CD4-positive, alpha-beta T cell treated with Interferon gamma for 1 hour (primary cell): ENCODE data around the gene HMCN2.

Source experiments
- DNase-seq: peaks from one replicate; pipeline ENCODE4 v3.0.0-alpha.2; 2020

The HMCN2 gene

DNA sequence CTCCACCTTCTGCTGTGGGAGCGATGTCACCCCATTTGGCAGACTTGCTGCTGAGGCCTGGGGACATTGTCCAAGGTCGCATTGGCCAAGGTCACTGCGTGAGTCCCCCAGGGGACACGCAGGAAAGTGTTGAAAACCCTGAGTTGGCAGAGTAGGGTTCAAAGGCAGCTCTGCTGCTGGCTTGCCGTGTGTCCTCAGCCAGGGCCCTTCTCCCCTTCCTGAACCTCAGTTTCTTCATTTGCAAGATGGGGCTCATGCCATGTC lies 193.2 kb downstream of the HMCN2 start:
- DNase-seq = no peak

DNA sequence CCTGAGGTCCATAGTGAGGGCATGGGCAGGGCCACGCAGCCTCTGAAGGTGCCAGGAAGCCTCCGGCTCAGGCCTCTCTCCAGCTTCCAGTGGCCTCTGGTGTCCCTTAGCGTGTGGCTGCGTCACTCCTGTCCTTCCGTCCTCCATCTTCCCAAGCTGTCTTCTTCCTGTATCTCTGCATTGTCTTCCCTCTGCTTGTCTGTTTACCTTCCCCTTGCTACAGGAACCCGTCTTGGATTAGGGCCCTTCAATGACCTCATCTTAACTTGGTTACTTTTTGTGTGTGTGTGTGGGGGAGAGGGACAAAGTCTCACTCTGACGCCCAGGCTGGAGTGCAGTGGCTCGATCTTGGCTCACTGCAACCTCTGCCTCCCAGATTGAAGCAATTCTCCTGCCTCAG lies 193.6 kb downstream of the HMCN2 start:
- DNase-seq = no peak

DNA sequence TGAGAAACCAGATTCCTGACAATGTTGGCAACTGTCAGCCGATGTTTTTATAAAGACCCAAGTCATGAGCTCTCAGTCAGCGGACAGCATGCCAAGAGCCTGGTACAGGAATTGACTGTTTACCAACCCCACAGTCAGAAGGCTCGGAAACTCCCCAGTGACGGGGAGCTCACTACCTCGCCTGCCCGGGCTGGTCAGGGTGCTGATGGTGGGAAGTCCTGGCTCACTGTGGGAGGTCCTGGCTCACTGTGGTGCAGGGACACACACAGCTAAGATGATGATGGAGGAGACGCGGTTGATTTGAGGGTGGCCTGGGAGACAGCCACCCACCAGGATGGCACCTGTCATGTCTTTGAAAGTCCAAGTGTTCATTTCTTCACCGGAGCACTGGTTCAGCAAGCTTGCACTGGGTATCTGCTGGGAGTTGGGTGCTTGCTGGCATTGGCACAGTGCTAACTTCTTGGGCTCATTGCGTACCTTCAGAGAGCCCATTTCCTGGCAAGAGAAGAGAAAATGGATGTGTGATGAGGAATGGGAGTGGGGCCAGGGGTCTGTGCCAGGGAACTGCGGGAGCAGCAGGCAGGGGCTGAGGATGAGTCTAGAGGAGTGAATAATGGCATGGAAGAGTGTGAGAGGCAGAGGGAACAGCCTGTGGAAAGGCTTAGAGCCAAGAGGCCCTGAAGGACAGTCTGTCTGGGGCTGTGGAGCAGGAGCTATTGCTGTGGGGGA lies 194.5 kb downstream of the HMCN2 start:
- no peak for DNase-seq

DNA sequence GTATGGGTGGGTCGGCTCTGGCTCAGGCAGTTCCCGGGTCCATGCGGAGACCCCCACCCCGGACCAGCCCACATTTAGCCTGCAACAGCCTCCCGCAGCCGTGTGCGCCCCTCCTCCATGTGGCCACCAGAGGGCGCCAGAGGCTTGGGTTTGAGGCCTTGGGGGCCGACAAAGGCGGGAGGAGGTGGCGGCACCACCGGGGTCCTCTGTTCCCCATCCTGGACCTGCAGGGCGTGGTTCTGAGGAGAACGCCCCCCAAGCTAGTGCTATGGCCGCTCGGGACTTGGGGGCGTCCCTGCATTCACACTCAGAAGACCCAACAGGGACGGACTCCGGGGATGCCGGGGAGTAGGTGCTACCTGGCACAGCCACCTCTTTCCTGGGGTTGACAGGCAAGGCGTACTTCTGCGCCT lies 195.7 kb downstream of the HMCN2 start:
- peak; percentile 48 for DNase-seq

DNA sequence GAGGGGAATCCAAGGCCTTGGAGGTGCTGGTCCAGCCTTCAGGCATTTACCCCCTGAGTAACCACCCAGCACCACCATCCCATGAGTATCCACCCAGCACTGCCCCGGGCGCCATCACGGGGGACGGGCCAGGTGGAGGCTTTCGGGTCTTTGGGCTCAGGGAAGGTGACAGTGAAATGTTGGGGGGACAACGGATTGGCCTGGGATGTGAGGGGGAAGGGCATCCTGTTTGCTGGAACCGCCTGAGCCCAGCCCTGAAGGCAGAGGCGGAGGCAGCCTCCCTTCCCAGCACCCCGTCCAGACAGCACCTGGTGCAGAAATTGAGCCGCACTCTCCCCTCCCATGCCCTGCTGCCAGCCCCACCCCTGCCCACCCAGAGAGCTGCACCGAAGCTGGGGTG lies 196.2 kb downstream of the HMCN2 start:
- no peak for DNase-seq

DNA sequence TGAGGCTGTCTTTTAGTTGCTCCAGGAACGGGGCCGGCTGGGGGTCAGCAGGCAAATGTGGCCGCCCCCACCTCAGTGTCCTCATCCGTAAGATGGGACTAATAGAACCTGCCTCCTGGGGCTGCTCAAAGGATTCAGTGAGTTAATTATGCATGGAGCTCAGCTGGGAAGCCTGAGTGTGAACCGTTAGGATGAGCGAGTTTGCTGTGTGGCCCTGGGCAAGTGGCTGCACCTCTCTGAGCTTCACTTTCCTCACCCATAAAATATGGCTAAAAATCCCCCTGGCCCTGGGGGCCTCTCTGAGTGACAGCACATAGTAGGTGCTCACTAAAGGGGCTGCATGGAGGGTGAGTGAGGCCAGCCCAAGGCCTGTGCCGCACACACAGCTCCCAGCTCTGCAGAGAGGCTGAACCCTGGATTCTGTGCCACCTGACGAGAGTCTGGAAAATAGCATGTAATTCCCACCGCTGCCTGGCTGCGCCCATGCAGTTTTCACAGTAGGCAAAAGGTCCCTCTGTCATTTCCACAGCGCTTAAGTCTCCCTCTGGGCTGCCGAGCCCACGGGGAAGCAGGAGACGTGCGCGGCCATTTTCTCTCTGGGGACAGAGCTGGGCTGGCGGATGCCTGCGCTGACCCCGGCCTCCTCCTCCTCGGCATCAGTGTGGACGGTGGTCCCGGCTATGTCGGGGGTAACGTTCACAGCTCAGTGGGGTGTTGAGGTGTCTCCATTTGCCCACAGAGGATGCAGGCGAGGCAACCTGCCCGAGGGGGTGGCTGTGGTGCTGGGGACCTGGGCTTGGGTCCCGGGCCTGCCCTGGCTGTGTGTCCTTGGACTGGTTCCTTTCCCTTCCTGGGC lies 197.4 kb downstream of the HMCN2 start:
- no peak for DNase-seq

DNA sequence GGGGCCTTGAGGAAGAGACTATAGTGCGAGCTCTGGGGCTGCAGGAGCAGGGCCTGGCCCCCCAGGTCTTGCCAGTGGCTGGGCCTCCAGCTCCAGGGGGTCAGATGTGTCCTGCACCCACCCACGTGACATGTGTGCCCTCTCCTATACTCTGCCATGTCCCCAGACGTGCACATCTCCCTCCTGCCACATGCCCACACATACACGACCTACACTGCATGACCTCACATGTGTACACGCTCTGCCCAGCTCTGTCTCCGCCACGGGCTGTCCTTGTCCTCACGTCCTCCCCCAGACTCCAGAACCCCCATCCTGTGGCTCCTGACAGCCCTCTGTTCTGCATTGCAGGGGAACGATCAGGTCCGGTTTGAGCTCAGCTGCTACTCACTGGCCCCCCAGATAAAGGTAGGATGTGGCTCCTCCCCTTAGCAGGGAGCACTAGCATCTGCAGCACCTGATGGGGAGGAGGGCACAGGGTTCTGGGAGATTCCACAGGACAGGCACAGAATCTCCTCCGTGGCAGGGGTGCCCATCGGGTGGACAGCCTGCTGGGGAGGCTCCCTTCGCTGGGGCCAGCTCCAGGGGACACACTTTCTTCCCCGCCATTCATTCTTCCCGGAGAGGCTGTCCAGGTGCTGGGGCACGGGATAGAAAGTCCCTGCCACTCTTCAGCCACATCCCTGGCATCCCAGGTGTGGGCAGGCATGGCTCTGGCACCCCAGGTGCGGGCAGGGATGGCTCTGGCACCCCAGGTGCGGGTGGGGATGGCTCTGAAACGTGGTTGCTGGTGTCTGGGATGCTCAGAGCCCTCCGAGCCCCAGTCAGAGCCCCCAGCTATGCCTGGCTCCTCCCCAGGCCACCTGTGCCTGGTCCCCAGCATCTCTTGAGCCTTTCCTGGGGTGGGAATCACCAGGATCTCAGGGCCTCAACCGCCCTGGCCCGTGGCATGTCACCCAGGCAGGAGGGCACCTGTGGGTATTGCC lies 198.5 kb downstream of the HMCN2 start:
- no peak for DNase-seq

DNA sequence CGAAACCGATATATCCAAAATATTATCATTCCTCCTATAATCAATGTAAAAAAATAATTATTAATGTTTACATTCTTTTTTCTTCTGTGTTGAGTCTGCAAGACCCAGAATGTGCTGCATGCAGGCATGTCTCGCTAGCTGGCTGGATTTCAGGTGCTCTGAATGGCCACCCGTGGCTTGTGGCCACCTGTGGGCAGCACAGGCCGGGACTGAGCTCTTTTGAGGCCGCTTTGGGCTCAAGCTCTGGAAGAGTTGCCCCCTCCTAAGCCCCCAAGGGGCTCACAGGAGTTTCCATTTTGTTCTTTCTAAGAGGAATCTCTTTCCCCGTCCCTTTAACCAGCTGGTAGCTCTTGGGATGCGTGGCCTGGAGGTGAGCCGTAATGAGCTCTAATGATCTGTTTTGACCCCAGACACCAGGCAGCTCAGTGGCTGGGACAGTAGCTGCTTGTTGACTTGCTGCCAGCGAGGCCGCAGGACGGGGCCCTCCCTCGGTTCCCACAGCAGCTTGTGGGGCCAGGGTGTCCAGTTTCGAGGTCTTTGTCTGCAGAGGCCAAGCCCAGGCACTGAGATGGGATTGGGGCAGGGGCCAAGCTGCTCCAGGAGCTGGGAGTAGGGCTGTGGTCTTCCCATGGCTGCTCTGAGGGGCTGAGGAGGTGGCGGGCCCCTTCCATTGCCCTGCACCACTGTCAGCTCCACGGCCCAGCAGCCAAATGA lies 200.0 kb downstream of the HMCN2 start:
- DNase-seq = no peak

DNA sequence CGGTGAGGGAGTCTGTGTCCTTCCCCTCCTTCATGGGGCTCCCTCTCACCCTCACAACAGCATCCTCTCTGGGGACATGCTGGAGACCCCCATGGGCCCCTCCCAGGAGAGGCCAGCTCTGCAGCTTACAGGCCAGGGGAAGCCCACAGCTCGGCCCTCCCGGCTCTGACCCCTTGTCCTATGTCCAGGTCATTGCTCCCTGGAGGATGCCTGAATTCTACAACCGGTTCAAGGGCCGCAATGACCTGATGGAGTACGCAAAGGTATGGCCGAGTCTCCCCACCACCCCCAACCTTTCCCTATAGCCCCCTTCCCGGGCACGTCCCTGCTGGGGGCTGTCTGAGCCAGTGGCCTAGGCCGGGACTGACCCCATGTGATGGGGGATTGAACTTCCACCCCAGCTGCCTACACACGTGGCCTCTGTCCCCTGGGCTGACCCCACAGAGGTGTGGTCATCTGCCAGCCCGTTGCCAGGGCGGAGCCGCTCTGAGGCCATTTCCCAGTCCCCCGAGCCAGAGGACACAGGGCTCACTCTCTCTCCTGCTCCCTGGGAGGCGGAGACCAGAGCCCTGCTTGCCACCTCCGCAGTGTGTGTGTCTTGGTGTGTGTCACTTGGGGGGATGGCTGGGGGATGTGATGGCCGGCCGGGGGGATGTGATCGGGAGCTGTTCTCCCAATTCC lies 201.1 kb downstream of the HMCN2 start:
- no peak for DNase-seq

DNA sequence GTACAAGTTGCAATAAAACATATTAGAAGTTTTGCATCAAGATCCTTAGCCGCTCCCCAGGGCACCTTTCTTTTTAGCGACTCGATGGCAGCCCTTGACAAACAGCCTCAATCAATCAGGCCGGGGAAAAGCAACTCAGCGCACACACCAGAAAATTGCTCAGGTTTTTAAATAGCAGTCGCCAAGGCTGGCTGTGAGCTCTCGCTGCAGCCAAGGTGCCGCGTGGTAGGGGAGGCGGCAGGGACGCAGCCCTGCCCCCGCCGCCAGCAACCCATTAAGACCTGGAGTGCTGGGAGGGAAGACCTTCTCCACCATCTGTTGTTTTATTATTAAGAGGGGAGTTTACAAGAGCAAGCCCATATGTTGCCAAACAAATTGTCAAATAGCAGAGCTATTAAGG lies 201.8 kb downstream of the HMCN2 start:
- no peak for DNase-seq

DNA sequence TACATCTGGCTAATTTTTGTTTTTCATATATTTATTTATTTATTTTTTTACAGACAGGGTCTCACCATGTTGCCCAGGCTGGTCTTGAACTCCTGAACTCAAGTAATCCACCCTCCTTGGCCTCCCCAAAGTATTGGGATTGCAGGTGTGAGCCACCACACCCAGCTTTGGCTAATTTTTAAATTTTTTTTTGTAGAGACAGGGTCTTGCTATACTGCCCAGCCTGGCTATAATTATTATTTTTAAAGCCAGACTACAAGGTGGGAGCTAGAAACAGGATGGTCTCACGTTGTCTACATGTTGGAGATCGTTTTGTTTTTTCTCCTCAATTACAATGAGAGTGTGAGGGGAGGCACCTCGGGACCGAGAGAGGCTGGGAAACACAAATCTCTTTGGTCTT lies 203.0 kb downstream of the HMCN2 start:
- no peak for DNase-seq

DNA sequence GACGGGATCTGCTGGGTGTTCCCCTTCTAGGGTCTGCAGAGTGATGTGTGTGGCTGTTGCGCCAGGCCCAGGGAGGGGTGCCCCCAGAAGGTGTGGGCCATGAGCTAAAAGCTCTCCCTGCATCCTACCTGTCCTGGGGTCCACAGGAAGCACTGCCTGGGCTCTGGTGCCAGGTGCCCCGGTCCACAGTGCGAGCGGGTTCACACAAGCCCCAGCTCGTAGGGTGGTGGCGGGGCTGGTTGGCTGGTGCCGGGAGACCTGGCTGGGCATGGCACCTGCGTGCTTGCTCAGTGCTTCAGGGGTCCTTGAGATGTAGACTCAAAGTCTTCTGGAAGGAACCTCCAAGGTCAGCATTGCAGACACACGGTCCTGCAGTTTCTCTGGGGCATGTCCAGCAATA lies 204.7 kb downstream of the HMCN2 start:
- no peak for DNase-seq

DNA sequence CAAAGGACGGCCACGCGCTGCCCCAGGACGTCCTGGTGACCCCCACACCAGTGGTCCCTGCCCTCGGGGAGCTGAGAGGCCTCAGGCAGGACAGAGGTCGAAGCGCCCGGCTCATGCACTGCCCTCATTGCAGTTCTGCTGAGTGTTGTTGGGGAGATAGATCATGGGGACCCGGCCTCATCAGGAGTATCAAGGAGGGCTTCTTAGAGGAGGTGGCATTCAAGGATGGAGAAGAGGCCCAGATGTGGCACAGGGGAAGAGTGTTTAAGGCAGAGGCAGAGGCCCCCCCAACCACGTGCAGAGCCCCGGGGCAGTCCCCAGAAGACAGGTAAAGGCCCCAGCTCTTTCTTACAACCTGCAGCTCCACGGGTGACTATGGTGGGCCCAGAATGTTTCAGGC lies 205.4 kb downstream of the HMCN2 start:
- DNase-seq = no peak

DNA sequence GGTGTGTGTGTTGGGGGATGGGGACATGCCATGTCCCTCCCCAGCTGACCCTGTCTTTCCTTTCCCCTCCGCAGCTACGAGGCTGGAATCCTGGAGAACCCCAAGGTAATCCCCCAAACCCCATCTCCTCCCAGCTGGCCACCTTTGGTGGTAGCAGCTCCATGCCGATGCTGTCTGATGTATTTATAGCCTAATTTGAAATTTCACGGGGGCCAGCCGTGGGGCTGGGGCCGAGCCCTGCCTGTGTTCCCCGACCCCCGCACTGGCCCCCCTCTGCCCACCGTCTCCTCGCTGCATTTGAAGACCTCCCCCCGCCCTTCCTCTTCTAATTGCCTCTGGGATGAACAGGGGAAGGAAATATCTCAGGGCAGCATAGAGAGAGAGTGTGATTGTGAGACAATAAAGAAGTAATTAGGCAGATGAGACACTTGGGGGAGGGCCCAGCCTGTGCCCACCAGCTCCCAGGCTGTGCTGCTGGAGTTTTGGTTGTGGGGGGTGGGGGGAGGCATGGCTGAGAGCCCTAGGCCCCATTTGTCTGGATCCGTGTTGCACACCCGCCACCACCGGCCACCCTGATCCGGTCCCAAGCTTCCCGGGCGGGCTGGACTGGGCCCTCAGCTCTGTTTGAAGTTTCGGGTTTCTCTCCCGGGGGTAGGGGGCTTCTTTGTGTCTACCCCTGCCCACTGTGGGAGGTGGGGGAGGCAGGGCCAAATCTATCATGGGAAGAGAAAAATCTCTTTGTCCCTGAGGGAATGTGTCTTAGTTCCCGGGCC lies 206.0 kb downstream of the HMCN2 start:
- DNase-seq = no peak

DNA sequence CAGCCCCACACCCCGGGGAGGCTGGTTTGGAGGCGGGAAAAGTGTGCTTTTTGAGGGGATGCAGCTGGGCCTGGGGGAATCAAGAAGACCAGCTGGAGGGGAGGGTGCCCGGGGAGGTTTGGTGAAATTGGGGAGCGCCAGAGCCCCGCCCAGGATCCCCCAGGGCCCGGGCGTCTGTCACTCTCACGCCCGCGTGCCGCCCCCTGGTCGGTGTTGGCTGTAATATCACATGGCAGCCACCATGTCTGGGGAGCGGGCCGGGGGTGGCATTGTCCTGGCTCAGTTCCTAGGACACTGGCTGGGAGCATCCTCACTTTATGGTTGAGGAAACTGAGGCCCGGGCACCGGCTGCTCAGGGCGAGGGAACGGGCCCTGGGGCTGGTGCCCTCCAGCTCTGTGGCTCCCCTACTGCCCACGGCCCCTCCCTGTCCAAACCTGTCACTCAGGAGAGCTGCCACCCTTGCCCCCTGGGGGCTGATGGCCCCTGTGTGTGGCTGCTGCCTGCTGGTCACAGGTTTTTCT lies 206.7 kb downstream of the HMCN2 start:
- DNase-seq = no peak

DNA sequence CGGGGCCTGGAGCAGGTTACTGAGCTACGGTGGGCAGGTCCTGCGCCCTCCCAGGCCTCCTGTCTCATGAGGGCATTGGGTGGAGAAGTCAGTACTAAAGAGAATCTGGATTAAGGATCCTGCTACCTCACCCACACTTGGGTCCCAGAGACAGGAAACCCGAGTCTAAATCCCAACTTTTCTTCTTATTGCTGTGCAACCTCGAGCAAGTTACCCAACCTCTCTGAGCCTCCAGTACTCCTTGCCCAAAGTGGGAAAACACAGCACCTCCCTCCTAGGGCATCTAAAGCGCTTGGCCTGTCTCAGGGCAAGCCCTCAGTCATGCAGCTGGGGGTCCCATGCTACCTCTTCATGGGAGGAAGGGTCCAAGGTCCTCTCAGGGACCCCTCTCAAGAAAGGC lies 207.4 kb downstream of the HMCN2 start:
- no peak for DNase-seq

DNA sequence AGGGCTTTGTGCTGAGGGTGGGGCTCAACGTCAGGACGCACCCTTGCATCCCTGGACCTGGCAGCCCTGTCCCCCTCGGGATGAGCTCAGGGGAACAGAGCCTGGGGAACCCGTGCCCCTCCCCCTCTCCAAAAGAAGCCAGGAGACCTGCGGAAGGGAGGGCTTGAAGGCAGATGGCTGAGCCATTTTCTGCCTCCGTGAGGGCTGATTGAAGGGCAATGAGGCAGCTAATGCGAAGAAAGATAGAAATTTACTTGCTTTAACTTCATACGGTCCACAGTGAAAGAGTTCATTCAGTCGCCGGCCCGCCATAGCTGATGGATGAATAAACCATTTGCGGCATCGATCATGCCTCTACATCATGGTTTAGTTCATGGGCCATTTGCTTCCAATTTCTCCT lies 208.0 kb downstream of the HMCN2 start:
- no peak for DNase-seq

DNA sequence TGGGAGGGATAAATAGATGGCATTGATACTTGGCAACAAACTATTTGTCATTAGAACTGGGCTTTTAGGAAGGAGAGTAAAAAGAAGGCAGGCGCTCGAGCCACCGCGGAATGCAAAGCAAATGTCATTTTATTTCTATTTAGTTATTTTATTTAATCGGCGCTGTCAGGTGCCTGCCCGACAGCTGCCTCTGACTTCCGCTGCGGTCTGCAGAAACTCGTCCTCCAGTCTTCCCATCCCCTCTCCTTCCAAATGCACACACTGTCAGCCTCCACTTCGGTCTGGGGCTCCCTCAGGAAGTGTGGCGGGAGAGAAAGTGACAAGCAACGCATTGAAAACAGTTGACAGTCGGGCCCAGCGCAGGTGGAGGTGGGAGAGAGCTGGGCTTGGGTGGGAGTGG lies 208.5 kb downstream of the HMCN2 start:
- DNase-seq = no peak

DNA sequence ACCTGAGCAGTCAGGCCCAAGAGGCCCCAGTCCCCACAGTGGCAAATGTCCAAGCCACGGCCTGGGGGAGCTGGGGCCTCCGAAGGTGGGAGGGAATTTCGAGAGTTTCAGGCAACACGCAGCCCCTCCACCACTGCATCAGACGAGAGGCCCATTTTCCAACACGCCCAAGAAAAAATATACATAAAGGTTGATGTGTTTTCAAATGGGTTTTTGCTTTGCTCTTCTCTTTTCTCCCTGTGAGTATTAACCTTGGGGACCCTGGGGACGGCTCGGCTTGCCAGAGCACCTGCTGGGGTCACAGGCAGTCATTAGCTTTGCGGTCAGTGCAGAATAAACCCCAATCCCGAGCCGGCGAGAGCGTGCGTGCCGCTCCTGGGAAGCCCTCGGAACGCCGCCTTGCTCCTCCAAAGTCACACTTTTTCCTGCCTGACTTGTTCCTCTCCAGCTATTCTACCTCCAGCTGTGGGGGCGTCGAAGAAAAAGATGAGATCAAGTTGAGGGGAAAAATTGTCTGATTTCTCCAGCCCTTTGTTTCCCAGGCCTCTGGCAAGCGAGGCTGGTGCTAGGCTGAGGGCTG lies 210.7 kb downstream of the HMCN2 start:
- DNase-seq = no peak

DNA sequence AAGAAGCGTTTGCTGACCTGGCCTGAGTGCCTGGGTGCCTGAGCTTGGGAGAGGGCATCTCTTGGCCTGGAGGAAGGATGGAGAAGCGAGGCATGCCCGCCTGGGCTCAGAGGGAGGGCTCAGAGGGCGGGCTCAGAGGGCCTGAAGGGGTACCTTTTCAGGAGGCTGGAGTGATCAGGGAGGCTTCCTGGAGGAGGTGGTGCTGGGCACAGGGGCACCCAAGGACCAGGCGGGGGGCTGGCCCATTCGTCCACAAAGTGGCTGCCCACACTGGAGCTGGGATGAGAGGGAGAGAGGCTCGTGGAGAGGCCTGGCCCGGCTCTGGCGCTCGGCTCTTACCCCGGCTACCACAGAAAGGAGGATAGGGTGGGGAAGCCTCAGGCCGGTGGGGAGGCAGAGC lies 212.0 kb downstream of the HMCN2 start:
- no peak for DNase-seq

DNA sequence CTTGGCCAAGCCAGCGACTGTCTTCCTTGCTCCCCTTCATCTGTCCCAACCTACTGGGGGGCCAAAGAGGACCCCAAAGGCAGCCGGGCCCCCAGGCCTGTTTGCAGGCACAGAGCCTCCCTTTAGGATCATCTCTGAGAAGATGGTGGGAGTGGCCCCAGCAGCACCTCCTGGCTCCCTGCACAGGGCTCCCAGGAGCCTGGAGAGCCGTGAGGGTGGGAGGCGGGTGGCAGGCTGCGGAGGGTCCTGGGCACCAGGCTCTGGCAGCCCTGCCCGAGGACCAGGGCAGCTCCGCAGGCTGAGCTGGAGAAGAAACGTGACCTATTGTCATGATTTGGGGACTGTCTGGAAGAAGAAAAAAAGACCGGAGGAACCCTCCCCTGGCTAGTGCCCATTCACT lies 212.6 kb downstream of the HMCN2 start:
- DNase-seq = no peak
